Measurements from ENCODE around the gene RHBDL2.

RHBDL2 gene

DNA sequence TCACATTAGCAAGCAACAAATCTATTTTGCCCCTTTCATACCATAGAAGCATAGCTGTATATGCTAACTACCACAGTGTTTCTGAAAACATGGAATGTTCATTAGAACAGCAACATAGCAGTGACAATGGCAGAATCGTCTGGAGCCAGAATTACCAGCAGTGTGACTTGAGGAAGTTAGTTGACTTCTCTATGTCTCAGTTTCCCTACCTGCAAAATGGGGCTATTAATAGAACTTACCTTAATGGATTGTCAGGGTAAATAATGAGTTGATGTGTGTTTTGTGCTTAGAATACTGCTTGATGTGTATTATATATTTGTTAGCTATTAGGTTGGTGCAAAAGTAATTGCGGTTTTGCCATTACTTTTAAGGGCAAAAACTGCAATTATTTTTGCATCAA is 45.5 kb downstream of the RHBDL2 start:
- TF ChIP-seq, protein P1, sequence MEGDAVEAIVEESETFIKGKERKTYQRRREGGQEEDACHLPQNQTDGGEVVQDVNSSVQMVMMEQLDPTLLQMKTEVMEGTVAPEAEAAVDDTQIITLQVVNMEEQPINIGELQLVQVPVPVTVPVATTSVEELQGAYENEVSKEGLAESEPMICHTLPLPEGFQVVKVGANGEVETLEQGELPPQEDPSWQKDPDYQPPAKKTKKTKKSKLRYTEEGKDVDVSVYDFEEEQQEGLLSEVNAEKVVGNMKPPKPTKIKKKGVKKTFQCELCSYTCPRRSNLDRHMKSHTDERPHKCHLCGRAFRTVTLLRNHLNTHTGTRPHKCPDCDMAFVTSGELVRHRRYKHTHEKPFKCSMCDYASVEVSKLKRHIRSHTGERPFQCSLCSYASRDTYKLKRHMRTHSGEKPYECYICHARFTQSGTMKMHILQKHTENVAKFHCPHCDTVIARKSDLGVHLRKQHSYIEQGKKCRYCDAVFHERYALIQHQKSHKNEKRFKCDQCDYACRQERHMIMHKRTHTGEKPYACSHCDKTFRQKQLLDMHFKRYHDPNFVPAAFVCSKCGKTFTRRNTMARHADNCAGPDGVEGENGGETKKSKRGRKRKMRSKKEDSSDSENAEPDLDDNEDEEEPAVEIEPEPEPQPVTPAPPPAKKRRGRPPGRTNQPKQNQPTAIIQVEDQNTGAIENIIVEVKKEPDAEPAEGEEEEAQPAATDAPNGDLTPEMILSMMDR (IDR thresholded peaks at IDR 0.05; ENCODE audit: control insufficient read depth, extremely low read depth, insufficient read depth), result no peak
- no peak overlapping the region for H3K4me3 ChIP-seq (ENCODE audit: low read depth, low read length)
- no peak for DNase-seq (ENCODE audit: low read depth)

DNA sequence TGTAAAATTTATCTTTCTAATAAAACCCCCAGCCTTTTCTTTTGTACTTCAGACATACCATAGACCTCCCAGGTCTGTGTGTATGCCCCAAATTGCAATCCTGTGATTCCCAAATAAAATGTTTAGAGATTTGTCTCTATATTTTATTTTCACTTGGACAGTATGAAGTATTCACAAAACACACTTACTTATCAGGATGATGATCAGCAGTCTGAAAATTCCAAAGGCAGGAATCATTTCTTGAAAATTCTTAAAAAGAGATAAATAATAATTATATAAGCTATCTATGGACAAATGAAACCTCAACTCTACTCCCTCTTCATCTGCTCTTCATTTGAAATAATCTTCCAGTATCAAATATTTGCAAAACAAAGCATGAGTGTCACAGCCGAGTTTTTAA is 48.7 kb downstream of the RHBDL2 start:
- TF ChIP-seq, protein P1 (IDR thresholded peaks at IDR 0.05; ENCODE audit: control insufficient read depth, extremely low read depth, insufficient read depth), result no peak
- H3K4me3 ChIP-seq (ENCODE audit: low read depth, low read length), result no peak overlapping the region
- no peak for DNase-seq (ENCODE audit: low read depth)

DNA sequence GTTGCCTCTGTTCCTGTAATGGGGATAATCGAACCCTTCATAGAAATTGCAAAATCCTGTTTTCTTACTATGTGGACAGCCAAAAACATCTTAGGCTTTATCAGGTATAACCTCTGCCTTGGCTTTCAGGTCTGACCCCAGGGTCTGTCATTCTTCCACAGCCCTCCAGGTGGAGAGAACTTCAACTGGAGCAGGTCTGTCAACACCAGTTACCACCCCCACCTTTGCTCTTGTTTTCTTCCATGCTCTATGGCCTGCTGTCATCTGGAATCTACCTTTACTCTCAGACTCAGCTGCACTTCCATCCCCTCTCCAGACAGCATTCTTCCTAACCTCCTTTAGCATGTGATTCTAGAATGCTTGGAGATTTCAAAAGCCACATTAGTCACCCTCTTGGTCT is 49.9 kb downstream of the RHBDL2 start:
- TF ChIP-seq, protein P1 (IDR thresholded peaks at IDR 0.05; ENCODE audit: control insufficient read depth, extremely low read depth, insufficient read depth), result no peak
- H3K4me3 ChIP-seq (ENCODE audit: low read depth, low read length), result no peak overlapping the region
- no peak for DNase-seq (ENCODE audit: low read depth)

DNA sequence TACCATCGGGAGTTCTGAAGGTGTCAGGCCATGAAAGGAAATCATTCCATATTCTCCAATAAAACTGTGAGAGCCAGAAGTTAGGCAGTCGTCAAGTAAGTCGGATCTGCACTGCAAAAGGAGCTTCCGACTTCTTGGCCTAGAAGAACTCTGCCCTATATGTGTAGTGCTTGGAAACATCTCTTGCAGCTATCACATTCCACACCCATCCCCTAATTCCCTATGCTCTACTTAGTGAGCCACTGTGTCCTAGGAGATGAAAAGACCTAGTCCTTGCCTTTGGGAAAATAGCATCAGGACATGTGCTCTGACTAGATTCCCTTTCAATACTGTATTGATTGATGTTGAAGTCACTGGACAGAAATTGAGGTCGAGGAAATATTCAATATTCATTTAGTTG is 52.0 kb downstream of the RHBDL2 start:
- TF ChIP-seq, protein P1 (IDR thresholded peaks at IDR 0.05; ENCODE audit: control insufficient read depth, extremely low read depth, insufficient read depth), result no peak
- H3K4me3 ChIP-seq (ENCODE audit: low read depth, low read length), result no peak overlapping the region
- DNase-seq (ENCODE audit: low read depth), result no peak

DNA sequence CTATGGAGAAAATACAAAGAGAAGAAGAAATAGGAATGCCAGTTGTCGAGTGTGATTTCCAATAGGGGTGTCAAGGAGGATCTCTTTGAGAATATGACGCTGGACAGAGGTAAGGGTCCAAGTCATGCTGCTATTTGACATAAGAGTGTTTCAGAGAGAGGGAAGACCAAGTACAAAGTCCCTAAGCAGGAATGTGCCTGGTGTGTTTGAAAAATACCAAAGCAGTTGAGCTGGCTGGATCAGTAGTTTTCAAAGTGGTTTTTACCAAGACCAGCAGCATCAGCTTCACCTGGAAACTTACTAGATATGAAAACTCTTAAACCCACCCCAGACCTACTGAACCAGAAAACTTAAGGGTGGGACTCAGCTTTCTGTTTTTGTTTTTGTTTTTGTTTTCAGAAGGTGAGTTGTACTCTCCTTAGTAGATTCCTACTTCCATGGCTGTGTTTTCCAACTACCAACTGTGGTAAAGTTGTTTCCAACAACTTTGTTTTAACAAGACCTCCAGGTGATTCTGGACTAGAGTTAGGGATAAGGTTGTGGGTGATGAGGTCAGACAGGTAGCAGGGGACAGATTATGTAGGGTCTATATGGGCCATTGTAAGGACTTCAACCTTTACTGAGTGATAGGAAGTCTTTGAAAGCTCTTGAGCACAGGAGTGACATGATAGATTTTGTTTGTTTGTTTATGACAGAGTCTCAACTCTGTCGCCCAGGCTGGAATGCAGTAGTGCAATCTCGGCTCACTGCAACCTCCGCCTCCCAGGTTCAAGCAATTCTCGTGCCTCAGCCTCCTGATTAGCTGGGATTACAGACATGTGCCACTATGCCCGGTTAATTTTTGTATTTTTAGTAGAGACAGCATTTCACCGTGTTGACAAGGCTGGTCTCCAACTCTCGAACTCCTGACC is 53.0 kb downstream of the RHBDL2 start:
- DNase-seq (ENCODE audit: low read depth), result no peak
- TF ChIP-seq, protein P1 (IDR thresholded peaks at IDR 0.05; ENCODE audit: control insufficient read depth, extremely low read depth, insufficient read depth), result no peak

DNA sequence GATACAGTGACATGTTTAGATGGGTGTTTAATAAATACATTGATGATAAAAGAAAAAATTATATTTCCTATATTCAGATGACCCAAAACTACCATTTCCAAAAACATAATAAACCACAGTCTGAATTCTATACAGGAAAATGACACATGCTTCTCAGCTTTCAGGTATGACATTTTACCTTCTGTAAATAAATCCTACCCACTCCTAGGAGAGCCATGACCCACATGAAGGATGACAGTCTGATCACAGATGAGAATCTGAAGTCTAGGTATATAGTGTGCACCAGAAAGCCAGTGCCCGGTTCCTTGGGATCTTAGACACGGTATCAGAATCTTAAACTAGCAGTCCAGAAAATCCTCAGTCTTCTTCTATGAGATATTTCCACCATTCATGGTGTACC is 56.5 kb downstream of the RHBDL2 start:
- TF ChIP-seq, protein P1 (IDR thresholded peaks at IDR 0.05; ENCODE audit: control insufficient read depth, extremely low read depth, insufficient read depth), result no peak
- no peak for DNase-seq (ENCODE audit: low read depth)

More for the DNA sequence above, 53.0 kb downstream of the RHBDL2 start:
- no peak overlapping the region for H3K4me3 ChIP-seq (ENCODE audit: low read depth, low read length)

More for the DNA sequence above, 56.5 kb downstream of the RHBDL2 start:
- H3K4me3 ChIP-seq (ENCODE audit: low read depth, low read length), result no peak overlapping the region
